ENCODE data around the gene ABCF2. TPM values are rescaled to one million over a fixed set of nuclear protein-coding genes. Genes with fewer than 3 reads are reported as not detected.

ABCF2 gene
- total RNA-seq, 1 donor from 2014 or later, result 31.3 TPM

GRCh38 chr7:151249732-151250072 is 22.7 kb upstream of the ABCF2 start:
- Histone ChIP-seq H3K27ac (no peak overlapping the region), H3K9ac (no peak overlapping the region), H3K4me3 (peak overlapping the region; percentile 52), H3K27me3 (peaks cover 75% of the 10 kb centered on the region), H3K4me2 (peak overlapping the region; percentile 95), H3K9me3 (ENCODE audit: low read depth) (no peaks in the 10 kb centered on the region), H3K36me3 (no peaks in the 10 kb centered on the region), H3K4me1 (peaks cover 60% of the 10 kb centered on the region), H3K79me2 (ENCODE audit: low read depth) (no peaks in the 10 kb centered on the region), H4K20me1 (ENCODE audit: low read depth) (peaks cover 29% of the 10 kb centered on the region), H3F3A (ENCODE audit: low read depth) (peaks cover 63% of the 10 kb centered on the region), H2AFZ (replicated peaks) (no peak overlapping the region)
- Mint-ChIP-seq H3K4me3 (peak overlapping the region; percentile 81), H3K27me3 (ENCODE audit: insufficient read depth, low read depth) (peaks cover 17% of the 10 kb centered on the region), H3K27ac (no peak overlapping the region), H3K9me3 (no peaks in the 10 kb centered on the region), H3K36me3 (no peaks in the 10 kb centered on the region), H3K4me1 (peaks cover 72% of the 10 kb centered on the region)
- TF ChIP-seq CTCF (IDR thresholded peaks at IDR 0.05) (no peak), EZH2phosphoT487 (IDR thresholded peaks at IDR 0.05) (no peak), EZH2 (IDR thresholded peaks at IDR 0.05) (no peak)
- DNase-seq (ENCODE audit: low spot score), result peak; percentile 68

GRCh38 chr7:151249034-151249731 is 22.2 kb upstream of the ABCF2 start:
- Mint-ChIP-seq H3K9me3 (no peaks in the 10 kb centered on the region), H3K27me3 (ENCODE audit: insufficient read depth, low read depth) (peaks cover 19% of the 10 kb centered on the region), H3K27ac (peak overlapping the region; percentile 67), H3K36me3 (no peaks in the 10 kb centered on the region), H3K4me3 (peak overlapping the region; percentile 80), H3K4me1 (peaks cover 73% of the 10 kb centered on the region)
- peak overlapping the region; percentile 70 for H2AFZ ChIP-seq (replicated peaks)
- H3K9me3 ChIP-seq (ENCODE audit: low read depth), result no peaks in the 10 kb centered on the region
- H3K79me2 ChIP-seq (ENCODE audit: low read depth), result no peaks in the 10 kb centered on the region
- H3F3A ChIP-seq (ENCODE audit: low read depth), result peaks cover 65% of the 10 kb centered on the region
- peaks cover 64% of the 10 kb centered on the region for H3K4me1 ChIP-seq
- DNase-seq (ENCODE audit: low spot score), result peak; percentile 54
- peaks cover 74% of the 10 kb centered on the region for H3K27me3 ChIP-seq
- no peak overlapping the region for H3K27ac ChIP-seq
- H3K9ac ChIP-seq, result no peak overlapping the region
- H3K4me3 ChIP-seq, result peak overlapping the region; percentile 52
- peaks cover 32% of the 10 kb centered on the region for H4K20me1 ChIP-seq (ENCODE audit: low read depth)
- TF ChIP-seq EZH2 (IDR thresholded peaks at IDR 0.05) (no peak), EZH2phosphoT487 (IDR thresholded peaks at IDR 0.05) (no peak), CTCF (IDR thresholded peaks at IDR 0.05) (no peak)
- H3K36me3 ChIP-seq, result no peaks in the 10 kb centered on the region
- peak overlapping the region; percentile 95 for H3K4me2 ChIP-seq

- peak; percentile 94 for DNase-seq (ENCODE audit: low spot score)
- Mint-ChIP-seq H3K27me3 (ENCODE audit: insufficient read depth, low read depth) (peaks cover 19% of the 10 kb centered on the region), H3K4me3 (peak within 1 kb of the TSS; percentile 95), H3K36me3 (no peaks in the 10 kb centered on the region), H3K4me1 (peaks cover 73% of the 10 kb centered on the region), H3K27ac (peak within 1 kb of the TSS; percentile 88), H3K9me3 (no peaks in the 10 kb centered on the region)
- Histone ChIP-seq H3K9me3 (ENCODE audit: low read depth) (no peaks in the 10 kb centered on the region), H3K4me3 (peak within 1 kb of the TSS; percentile 52), H3K79me2 (ENCODE audit: low read depth) (no peaks in the 10 kb centered on the region), H3F3A (ENCODE audit: low read depth) (peaks cover 65% of the 10 kb centered on the region), H3K27ac (no peak within 1 kb of the TSS), H4K20me1 (ENCODE audit: low read depth) (peaks cover 36% of the 10 kb centered on the region), H3K9ac (no peak within 1 kb of the TSS), H3K4me1 (peaks cover 69% of the 10 kb centered on the region), H3K4me2 (peak within 1 kb of the TSS; percentile 95), H3K27me3 (peaks cover 73% of the 10 kb centered on the region), H2AFZ (replicated peaks) (peak within 1 kb of the TSS; percentile 70), H3K36me3 (no peaks in the 10 kb centered on the region)
- TF ChIP-seq EZH2phosphoT487 (IDR thresholded peaks at IDR 0.05) (peak; percentile 46), EZH2 (IDR thresholded peaks at IDR 0.05) (peak; percentile 52), CTCF (IDR thresholded peaks at IDR 0.05) (no peak)
Observed at GRCh38 chr7:151248346-151249033, 21.5 kb upstream of the ABCF2 start, which contains the start of gene SMARCD3. Gene SMARCD3, minus strand, starts transcription at chr7:151248694. Its CDS starts 132 bp downstream, at chr7:151248562.

All from neural progenitor cell (in vitro differentiated cells).